Measurements from ENCODE around the gene MED13L. TPM values are rescaled to one million over a fixed set of nuclear protein-coding genes. Genes with fewer than 3 reads are reported as not detected.

MED13L gene
- total and polyA plus RNA-seq, 11 donors, result 12.2 to 84.1 (median 60.2) TPM

DNA sequence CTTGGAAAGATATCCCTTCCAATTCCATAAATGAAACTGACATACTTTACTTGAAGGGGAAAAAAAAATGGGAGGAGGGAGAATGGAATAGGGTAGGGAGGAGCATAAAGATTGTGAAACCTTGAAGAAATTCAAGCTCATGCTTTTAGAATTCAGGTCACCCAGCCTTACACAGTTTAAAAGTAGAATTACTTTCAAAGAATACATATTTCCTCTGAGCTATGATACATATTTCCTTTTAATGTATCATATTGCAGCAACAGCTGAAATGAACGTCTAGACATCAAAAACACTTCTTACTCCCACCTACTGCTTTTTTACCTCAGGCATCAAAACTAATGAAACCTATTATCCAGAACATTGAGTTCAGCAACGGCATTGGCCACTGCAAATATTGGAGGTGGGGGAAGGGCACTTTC is 156.0 kb downstream of the MED13L start:
- peaks cover 6 to 75% (median 50%) of the 10 kb centered on the region in 12 donors for H3K4me1 ChIP-seq
- no peak overlapping the region for H3K4me3 ChIP-seq
- no peaks in the 10 kb centered on the region for H3K36me3 ChIP-seq
- TF ChIP-seq POLR2A (IDR thresholded peaks at IDR 0.05), result no peak
- H3K27ac ChIP-seq, result no peak overlapping the region
- intact Hi-C loops (cut with DNase I), result loop anchor here in 3 of 10 donors (5.0 to 10.0 kb wide), 3 partner anchors 34 to 67 kb away; no protein-coding TSS in a partner anchor
- no peaks in the 10 kb centered on the region for H3K9me3 ChIP-seq
- ATAC-seq, result peak in 1 of 4 donors; percentile 51
- DNase-seq, result no peak
- H3K27me3 ChIP-seq, result no peaks in the 10 kb centered on the region
- 12 to 30% (median 28%) methylated on average over 2 of the region's 2 CpGs for WGBS, 4 donors

DNA sequence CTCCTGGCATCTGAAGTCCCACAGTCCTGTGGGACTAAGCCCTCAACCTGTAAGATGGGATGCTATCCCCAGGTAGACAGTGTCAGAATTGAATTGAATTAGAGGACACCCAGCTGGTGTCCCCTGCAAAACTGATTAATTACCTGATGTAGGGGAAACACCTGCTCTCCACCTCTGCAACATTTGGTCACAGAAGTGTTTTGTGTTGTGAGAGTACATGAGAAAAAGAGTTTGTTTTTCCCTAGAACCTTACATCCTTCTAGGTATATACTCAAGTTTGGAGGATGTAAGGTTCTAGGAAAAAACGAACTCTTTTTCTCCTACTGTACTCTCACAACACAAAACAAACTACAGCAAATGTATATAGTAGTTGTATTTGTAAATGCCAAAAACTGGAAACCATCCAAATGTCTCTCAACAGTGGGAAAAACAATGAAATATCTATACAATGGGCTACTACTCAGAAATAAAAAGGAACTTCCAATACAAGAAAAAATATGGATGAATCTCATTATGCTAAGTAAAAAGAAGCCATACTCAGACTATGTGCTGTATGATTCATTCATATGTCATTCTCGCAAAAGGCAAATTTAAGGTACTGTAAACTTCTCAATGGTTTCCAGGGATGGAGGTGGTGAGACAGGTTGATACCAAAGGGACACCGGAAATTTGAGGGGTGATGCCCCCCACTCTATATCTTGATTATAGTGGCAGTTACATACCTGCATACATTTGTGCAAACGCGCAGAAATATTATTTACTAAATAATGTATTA is 160.7 kb downstream of the MED13L start:
- TF ChIP-seq, protein P1, sequence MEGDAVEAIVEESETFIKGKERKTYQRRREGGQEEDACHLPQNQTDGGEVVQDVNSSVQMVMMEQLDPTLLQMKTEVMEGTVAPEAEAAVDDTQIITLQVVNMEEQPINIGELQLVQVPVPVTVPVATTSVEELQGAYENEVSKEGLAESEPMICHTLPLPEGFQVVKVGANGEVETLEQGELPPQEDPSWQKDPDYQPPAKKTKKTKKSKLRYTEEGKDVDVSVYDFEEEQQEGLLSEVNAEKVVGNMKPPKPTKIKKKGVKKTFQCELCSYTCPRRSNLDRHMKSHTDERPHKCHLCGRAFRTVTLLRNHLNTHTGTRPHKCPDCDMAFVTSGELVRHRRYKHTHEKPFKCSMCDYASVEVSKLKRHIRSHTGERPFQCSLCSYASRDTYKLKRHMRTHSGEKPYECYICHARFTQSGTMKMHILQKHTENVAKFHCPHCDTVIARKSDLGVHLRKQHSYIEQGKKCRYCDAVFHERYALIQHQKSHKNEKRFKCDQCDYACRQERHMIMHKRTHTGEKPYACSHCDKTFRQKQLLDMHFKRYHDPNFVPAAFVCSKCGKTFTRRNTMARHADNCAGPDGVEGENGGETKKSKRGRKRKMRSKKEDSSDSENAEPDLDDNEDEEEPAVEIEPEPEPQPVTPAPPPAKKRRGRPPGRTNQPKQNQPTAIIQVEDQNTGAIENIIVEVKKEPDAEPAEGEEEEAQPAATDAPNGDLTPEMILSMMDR (IDR thresholded peaks at IDR 0.05), result no peak
- TF ChIP-seq POLR2A (IDR thresholded peaks at IDR 0.05), result no peak
- peaks cover 0 to 61% (median 30%) of the 10 kb centered on the region in 12 donors for H3K4me1 ChIP-seq
- no peaks in the 10 kb centered on the region for H3K9me3 ChIP-seq
- DNase-seq, result no peak
- no peaks in the 10 kb centered on the region for H3K27me3 ChIP-seq
- no peak for ATAC-seq
- H3K4me3 ChIP-seq, result no peak overlapping the region
- no peaks in the 10 kb centered on the region for H3K36me3 ChIP-seq
- intact Hi-C loops (cut with DNase I), result no loop called here
- no peak overlapping the region for H3K27ac ChIP-seq
- WGBS, 4 donors, result 94 to 98% (median 95%) methylated on average over 5 of the region's 5 CpGs

DNA sequence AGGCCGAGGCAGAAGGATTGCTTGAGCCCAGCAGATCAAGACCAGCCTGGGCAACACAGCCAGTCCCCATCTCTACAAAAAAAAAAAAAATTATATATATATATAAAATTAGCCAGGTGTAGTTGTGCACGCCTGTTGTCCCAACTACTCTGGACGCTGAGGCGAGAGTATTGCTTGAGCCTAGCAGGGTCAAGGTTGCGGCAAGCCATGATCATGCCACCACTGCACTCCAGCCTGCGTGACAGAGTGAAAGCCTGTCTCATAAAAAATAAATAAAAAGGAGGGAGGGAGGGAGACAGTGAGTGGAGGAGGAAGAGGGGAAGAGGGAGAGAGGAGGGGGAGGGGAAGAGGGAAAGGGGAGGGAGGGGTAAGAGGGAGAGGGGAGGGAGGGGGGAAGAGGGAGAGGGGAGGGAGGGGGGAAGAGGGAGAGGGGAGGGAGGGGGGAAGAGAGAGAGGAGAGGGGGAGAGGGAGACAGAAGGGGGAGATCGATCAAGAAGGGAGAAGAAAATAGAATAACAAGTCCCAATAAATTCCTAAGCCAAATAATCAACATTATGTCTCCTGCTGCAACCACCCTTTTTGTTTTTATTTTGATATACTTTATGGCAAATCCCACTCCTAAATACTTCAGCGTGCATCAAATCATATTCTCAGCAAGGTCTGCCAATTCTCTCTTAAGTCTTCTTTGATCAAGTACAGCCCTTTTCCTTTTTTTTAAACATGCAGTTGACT is 163.9 kb downstream of the MED13L start:
- Histone ChIP-seq H3K4me1 (peaks cover 0 to 36% (median 18%) of the 10 kb centered on the region in 12 donors), H3K27ac (no peak overlapping the region), H3K27me3 (no peaks in the 10 kb centered on the region), H3K4me3 (no peak overlapping the region), H3K9me3 (no peaks in the 10 kb centered on the region), H3K36me3 (peaks cover 0 to 6% (median 0%) of the 10 kb centered on the region in 9 donors)
- no peak for TF ChIP-seq POLR2A (IDR thresholded peaks at IDR 0.05)
- TF ChIP-seq, protein P1 (IDR thresholded peaks at IDR 0.05), result no peak
- no peak for DNase-seq
- WGBS, 4 donors, result 87 to 91% (median 89%) methylated on average over 8 of the region's 8 CpGs
- intact Hi-C loops (cut with DNase I), result no loop called here
- no peak for ATAC-seq

DNA sequence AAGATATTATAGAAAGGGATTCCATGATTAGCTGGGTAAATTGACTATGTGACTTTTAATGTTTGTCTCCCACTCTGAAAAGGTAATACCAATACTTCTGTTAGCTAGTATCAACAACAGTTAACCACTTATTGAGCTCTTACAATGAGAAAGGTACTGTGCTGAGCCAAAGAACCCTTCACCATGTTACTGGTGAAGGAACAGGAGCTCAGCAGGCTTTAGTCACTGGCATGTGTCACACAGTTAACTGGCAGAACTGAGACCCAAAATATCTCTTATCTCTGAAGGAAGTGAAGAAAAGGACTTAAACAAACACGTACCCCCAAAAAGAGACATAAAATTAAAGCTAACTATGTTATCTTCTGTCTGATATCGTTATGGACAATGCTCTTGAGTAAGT is 170.6 kb downstream of the MED13L start:
- peaks cover 0 to 20% (median 8%) of the 10 kb centered on the region in 12 donors for H3K4me1 ChIP-seq
- WGBS, 4 donors, result 41 to 49% (median 44%) methylated on average over 2 of the region's 2 CpGs
- no peaks in the 10 kb centered on the region for H3K27me3 ChIP-seq
- no peak for TF ChIP-seq POLR2A (IDR thresholded peaks at IDR 0.05)
- TF ChIP-seq, protein P1 (IDR thresholded peaks at IDR 0.05), result no peak
- H3K9me3 ChIP-seq, result no peaks in the 10 kb centered on the region
- H3K36me3 ChIP-seq, result peaks cover 0 to 8% (median 0%) of the 10 kb centered on the region in 9 donors
- DNase-seq (no peak), ATAC-seq (no peak)
- intact Hi-C loops (cut with DNase I), result no loop called here
- H3K4me3 ChIP-seq, result no peak overlapping the region
- no peak overlapping the region for H3K27ac ChIP-seq

All from heart left ventricle (tissue), 16 donors.